IMR-90 (cell line): ENCODE measurements around the gene CAPN2. TPM values are rescaled to one million over a fixed set of nuclear protein-coding genes. Genes with fewer than 3 reads are reported as not detected.

Source experiments
- ATAC-seq: fragments of 200-7000 bp; cut with Tn5 transposase; 2 replicates; pipeline ENCODE4 v1.9.1; 2020; ENCODE audit warnings: low read depth, mild to moderate bottlenecking, moderate library complexity
- BruUV-seq: library from RNA; stranded (reverse); fragments of 400-500 nt; replicated peaks from 2 replicates; lab custom pipeline; 2021; lab: Mats Ljungman, UMichigan
- CTCF ChIA-PET: fragments of 300-600 bp; formaldehyde crosslinking; extraction: SDS; loops from one replicate; lab custom pipeline; 2021; ENCODE audit warnings: antibody characterized with exemption; lab: Yijun Ruan, JAX
- POLR2A ChIA-PET: fragments of 300-600 bp; sonication (Branson Sonifier 250); formaldehyde crosslinking; loops from one replicate; lab custom pipeline; 2022; ENCODE audit warnings: antibody characterized with exemption; ENCODE audit not compliant: unreplicated experiment; lab: Charles Lee
- DNase-seq: peaks from one replicate; pipeline ENCODE4 v3.0.0; 2013
- H2AFZ ChIP-seq: replicated peaks from 2 replicates; pipeline ENCODE3; 2013; ENCODE audit warnings: low read length, mild to moderate bottlenecking; ENCODE audit not compliant: poor library complexity
- H2AK5ac ChIP-seq: 2 replicates; pipeline ENCODE4 v1.6.1; 2013; ENCODE audit warnings: low read depth, low read length, inconsistent platforms
- H2AK9ac ChIP-seq: replicated peaks from 2 replicates; pipeline ENCODE3; 2013; ENCODE audit warnings: mild to moderate bottlenecking, low read depth, low read length, moderate library complexity; ENCODE audit not compliant: poor library complexity
- H2BK120ac ChIP-seq: 2 replicates; pipeline ENCODE4 v1.6.1; 2013; ENCODE audit warnings: low read depth, low read length, inconsistent platforms
- H2BK15ac ChIP-seq: 3 replicates; pipeline ENCODE4 v1.6.1; 2013; ENCODE audit warnings: low read depth, low read length, inconsistent platforms
- H2BK20ac ChIP-seq: 2 replicates; pipeline ENCODE4 v1.6.1; 2013; ENCODE audit warnings: low read depth, mild to moderate bottlenecking, inconsistent platforms, low read length, moderate library complexity
- H2BK5ac ChIP-seq: 2 replicates; pipeline ENCODE4 v1.6.1; 2013; ENCODE audit warnings: mild to moderate bottlenecking, low read depth, low read length, inconsistent platforms; ENCODE audit not compliant: poor library complexity, severe bottlenecking
- H3K14ac ChIP-seq: replicated peaks from 2 replicates; pipeline ENCODE4 v1.6.1; 2013; ENCODE audit warnings: low read depth, low read length, inconsistent platforms
- H3K18ac ChIP-seq: 2 replicates; pipeline ENCODE4 v1.6.1; 2013; ENCODE audit warnings: low read depth, low read length, control low read depth
- H3K23ac ChIP-seq: 2 replicates; pipeline ENCODE4 v1.6.1; 2013; ENCODE audit warnings: low read depth, low read length, inconsistent platforms
- H3K27ac ChIP-seq: 2 replicates; pipeline ENCODE4 v1.5.1; 2013; ENCODE audit warnings: mild to moderate bottlenecking, control low read depth, low read length; ENCODE audit not compliant: insufficient read depth
- H3K27me3 ChIP-seq: 2 replicates; pipeline ENCODE4 v1.6.1; 2013; ENCODE audit warnings: low read length; ENCODE audit not compliant: control insufficient read depth, insufficient read depth
- H3K36me3 ChIP-seq: 2 replicates; pipeline ENCODE4 v1.6.1; 2013; ENCODE audit warnings: low read length, mixed read lengths; ENCODE audit not compliant: control insufficient read depth, insufficient read depth
- H3K4ac ChIP-seq: 2 replicates; pipeline ENCODE4 v1.6.1; 2013; ENCODE audit warnings: low read depth, low read length, inconsistent platforms
- H3K4me1 ChIP-seq: 2 replicates; pipeline ENCODE4 v1.6.1; 2013; ENCODE audit warnings: low read length, mixed read lengths; ENCODE audit not compliant: control insufficient read depth, insufficient read depth
- H3K4me2 ChIP-seq: 2 replicates; pipeline ENCODE4 v1.6.1; 2013; ENCODE audit warnings: low read depth, mild to moderate bottlenecking, control low read depth, low read length, moderate library complexity
- H3K4me3 ChIP-seq: 2 replicates; pipeline ENCODE4 v1.5.1; 2013; ENCODE audit warnings: low read depth, mild to moderate bottlenecking, control low read depth, low read length, moderate library complexity; ENCODE audit not compliant: insufficient read depth
- H3K56ac ChIP-seq: 2 replicates; pipeline ENCODE4 v1.6.1; 2013; ENCODE audit warnings: low read length, inconsistent platforms; ENCODE audit not compliant: insufficient read depth; ENCODE audit errors: extremely low read depth
- H3K79me1 ChIP-seq, 2 experiments: 2 replicates each; pipeline ENCODE4 v1.6.1; 2013; ENCODE audit warnings: low read length in 2 of 2, inconsistent platforms in 1 of 2, low read depth in 1 of 2
- H3K9ac ChIP-seq: 2 replicates; pipeline ENCODE4 v1.6.1; 2013; ENCODE audit warnings: low read depth, low read length, control low read depth
- H3K9me1 ChIP-seq: 2 replicates; pipeline ENCODE4 v1.6.1; 2013; ENCODE audit warnings: low read length, inconsistent platforms; ENCODE audit not compliant: insufficient read depth
- H3K9me3 ChIP-seq: 2 replicates; pipeline ENCODE4 v1.6.1; 2013; ENCODE audit warnings: low read length; ENCODE audit not compliant: control insufficient read depth, insufficient read depth
- H4K20me1 ChIP-seq: 2 replicates; pipeline ENCODE4 v1.6.1; 2013; ENCODE audit warnings: low read length, inconsistent platforms; ENCODE audit not compliant: insufficient read depth
- H4K5ac ChIP-seq: 2 replicates; pipeline ENCODE4 v1.6.1; 2013; ENCODE audit warnings: mild to moderate bottlenecking, low read depth, low read length, control low read depth
- H4K8ac ChIP-seq, 2 experiments: 2 replicates each; pipeline ENCODE4 v1.6.1; 2013; ENCODE audit warnings: low read depth in 2 of 2, low read length in 2 of 2, control low read depth in 1 of 2, inconsistent platforms in 1 of 2
- H4K91ac ChIP-seq: 2 replicates; pipeline ENCODE4 v1.6.1; 2013; ENCODE audit warnings: low read depth, low read length, inconsistent platforms; ENCODE audit not compliant: insufficient read depth
- CTCF ChIP-seq: conservative IDR thresholded peaks from 2 replicates; pipeline ENCODE4 v1.5.1; 2012; ENCODE audit warnings: mild to moderate bottlenecking, low read depth, low read length, improper control_type of control experiment
- MAFK ChIP-seq: IDR thresholded peaks from 2 replicates; pipeline ENCODE4 v1.6.1; 2012; ENCODE audit warnings: low read depth, low read length, improper control_type of control experiment
- MXI1 ChIP-seq: IDR thresholded peaks from 2 replicates; pipeline ENCODE4 v1.6.1; 2012; ENCODE audit warnings: low read depth, mild to moderate bottlenecking, low read length, moderate library complexity, borderline replicate concordance
- RAD21 ChIP-seq: IDR thresholded peaks from 2 replicates; pipeline ENCODE4 v1.6.1; 2012; ENCODE audit warnings: low read length, improper control_type of control experiment
- SMC3 ChIP-seq: fragments of 150-350 bp; IDR thresholded peaks from 2 replicates; pipeline ENCODE4 v1.6.1; 2016; ENCODE audit warnings: low read depth, mild to moderate bottlenecking, antibody characterized with exemption, low read length, moderate library complexity
- WGBS, 2 experiments: methylation state at CpG; one replicate each; pipeline versions ENCODE4 v1.1.5 to v1.1.7; 2013; ENCODE audit warnings: missing lambda C conversion rate in 2 of 2; ENCODE audit not compliant: insufficient read length in 1 of 2; ENCODE audit errors: extremely low coverage in 2 of 2; 5-methylcytosine and 5-hydroxymethylcytosine counted together
- dilution Hi-C: fragments of 300-500 bp; cut with HindIII; formaldehyde crosslinking; loops from one replicate; pipeline ENCODE4 v1.14.3; 2018; ENCODE audit warnings: low sequenced_read_pairs; ENCODE audit not compliant: unreplicated experiment
- in situ Hi-C: fragments of 300-500 bp; cut with MboI; formaldehyde crosslinking; loops from 3 replicates; pipeline ENCODE4 v1.14.3; 2019; ENCODE audit warnings: low sequenced_read_pairs, inconsistent platforms, mixed read lengths
- intact Hi-C: fragments of 100-400 bp; cut with micrococcal nuclease; formaldehyde crosslinking; loops from 2 replicates; pipeline ENCODE4 v1.10.0; 2022
- polyA plus RNA-seq, 3 experiments: library from polyadenylated mRNA; depleted of rRNA; stranded (reverse); fragments of >200 nt; gene quantifications; 2 replicates each; pipeline ENCODE4 v1.2.3, GENCODE V29; 2012; ENCODE audit warnings: low replicate concordance in 1 of 3
- total RNA-seq: library from RNA; depleted of rRNA; stranded (reverse); fragments of >200 nt; gene quantifications from 2 replicates; pipeline ENCODE4 v1.2.3, GENCODE V29; 2012

CAPN2 gene
- total and polyA plus RNA-seq, 2 of the 4 experiments (the other 2 are of a cell fraction), result 339 to 430 TPM

GRCh38 chr1:223748405-223748772, 36.0 kb downstream of the CAPN2 start (continued):
- TF ChIP-seq MXI1, result 0 out of 2 replicates have a peak, but pooled peaks have one; percentile 35

- Histone ChIP-seq H2BK20ac (0 out of 2 replicates have a peak overlapping the region, but pooled peaks have one; percentile 34), H3K27ac (peak overlapping the region; percentile 77), H2BK120ac (peak overlapping the region; percentile 86), H4K5ac (no peak overlapping the region), H4K8ac (peak overlapping the region; percentile 73 to 86; a peak in 2 of 4 replicates), H3K36me3 (peaks cover 75% of the 10 kb centered on the region), H3K27me3 (no peaks in the 10 kb centered on the region), H3K18ac (no peak overlapping the region), H4K20me1 (peaks cover 28% of the 10 kb centered on the region), H3K23ac (peak overlapping the region; percentile 53; the same call in 1 of the 2 replicates), H3K4ac (peak overlapping the region; percentile 86), H3K79me1 (peaks cover 51 to 97% of the 10 kb centered on the region in 2 experiments), H3K4me1 (peaks cover 23% of the 10 kb centered on the region), H2BK5ac (peak overlapping the region; percentile 78), H3K9me3 (no peaks in the 10 kb centered on the region), H2AFZ (peak overlapping the region; percentile 78), H2BK15ac (peak overlapping the region; percentile 26; the same call in 2 of the 3 replicates), H2AK5ac (peak overlapping the region; percentile 68), H3K9me1 (peaks cover 13% of the 10 kb centered on the region), H3K4me2 (peak overlapping the region; percentile 74), H3K9ac (peak overlapping the region; percentile 53; the same call in 1 of the 2 replicates), H3K14ac (peak overlapping the region; percentile 52), H3K56ac (peak overlapping the region; percentile 54; the same call in 1 of the 2 replicates), H2AK9ac (peak overlapping the region; percentile 91), H4K91ac (peak overlapping the region; percentile 55), H3K4me3 (0 out of 2 replicates have a peak overlapping the region, but pooled peaks have one; percentile 18)
- TF ChIP-seq MAFK (no peak), CTCF (peak; percentile 84), RAD21 (peak; percentile 81), SMC3 (peak; percentile 94)
- ChIA-PET CTCF (interaction anchor here (0.7 to 4.4 kb wide), 16 partner anchors 8 to 54 kb away, joined by 3 to 21 read pairs (median 5); partner anchors contain the start of gene CAPN2), POLR2A (no interaction called here)
- DNase-seq (peak; percentile 45), ATAC-seq (peak; percentile 60)
- intact Hi-C loops, result loop anchor here (1.0 to 2.0 kb wide), 3 partner anchors 22 to 51 kb away; partner anchors contain the start of gene CAPN2
- in situ Hi-C loops, result loop anchor here (5.0 kb wide), 1 partner anchor 52 kb away; no protein-coding TSS in a partner anchor
- dilution Hi-C loops, result no loop called here
- BruUV-seq, result no TSS peak
- WGBS, 2 experiments, result 10% methylated on average over 18 of the region's 61 CpGs; no CpG with 5 or more reads in 1 of the 2 experiments
Measured at GRCh38 chr1:223748773-223749733, 36.7 kb downstream of the CAPN2 start.
